Ectodermal cell (in vitro differentiated cells): ENCODE measurements around the gene L3MBTL4.

Experiments used
- H3K27ac ChIP-seq: 2 replicates; pipeline ENCODE4 v1.7.0; 2013; ENCODE audit warnings: mild to moderate bottlenecking, low read depth, low read length; ENCODE audit not compliant: insufficient read depth, poor library complexity, severe bottlenecking
- H3K27me3 ChIP-seq: 2 replicates; pipeline ENCODE4 v1.7.0; 2013; ENCODE audit warnings: mild to moderate bottlenecking, low read length; ENCODE audit not compliant: insufficient read depth, control insufficient read depth, poor library complexity, severe bottlenecking
- H3K36me3 ChIP-seq: one replicate; pipeline ENCODE4 v1.7.0; 2013; ENCODE audit warnings: low read length; ENCODE audit not compliant: control insufficient read depth, insufficient read depth
- H3K4me1 ChIP-seq: one replicate; pipeline ENCODE4 v1.7.0; 2013; ENCODE audit warnings: low read length; ENCODE audit not compliant: control insufficient read depth, insufficient read depth
- H3K4me3 ChIP-seq: 2 replicates; pipeline ENCODE4 v1.7.0; 2013; ENCODE audit warnings: low read depth, low read length, control low read depth; ENCODE audit not compliant: insufficient read depth
- H3K9me3 ChIP-seq: 2 replicates; pipeline ENCODE4 v1.7.0; 2013; ENCODE audit warnings: mild to moderate bottlenecking, low read length, moderate library complexity; ENCODE audit not compliant: control insufficient read depth
- WGBS, 2 experiments: methylation state at CpG; one replicate each; pipeline ENCODE4 v1.1.7; 2013; ENCODE audit warnings: missing lambda C conversion rate in 2 of 2; 5-methylcytosine and 5-hydroxymethylcytosine counted together

The L3MBTL4 gene

GRCh38 chr18:5937121-5937520 lies 477.6 kb downstream of the L3MBTL4 start:
- Histone ChIP-seq H3K36me3 (no peaks in the 10 kb centered on the region), H3K9me3 (no peaks in the 10 kb centered on the region), H3K4me3 (no peak overlapping the region), H3K27ac (no peak overlapping the region), H3K4me1 (peaks cover 8% of the 10 kb centered on the region), H3K27me3 (no peaks in the 10 kb centered on the region)
- 87 to 90% methylated on average over 7 of the region's 7 CpGs for WGBS, 2 experiments

- Histone ChIP-seq H3K4me1 (no peaks in the 10 kb centered on the region), H3K9me3 (peaks cover 2% of the 10 kb centered on the region), H3K27ac (no peak overlapping the region), H3K4me3 (no peak overlapping the region), H3K27me3 (no peaks in the 10 kb centered on the region), H3K36me3 (no peaks in the 10 kb centered on the region)
- WGBS, 2 experiments = 78 to 94% methylated on average over 2 of the region's 2 CpGs
Measured at GRCh38 chr18:5930789-5931188, 483.9 kb downstream of the L3MBTL4 start.

- H3K4me1 ChIP-seq = no peaks in the 10 kb centered on the region
- no peak overlapping the region for H3K4me3 ChIP-seq
- no peaks in the 10 kb centered on the region for H3K9me3 ChIP-seq
- H3K27me3 ChIP-seq = no peaks in the 10 kb centered on the region
- WGBS, 2 experiments = 92 to 93% methylated on average over 2 to 3 of the region's 3 CpGs
- no peak overlapping the region for H3K27ac ChIP-seq
- H3K36me3 ChIP-seq = no peaks in the 10 kb centered on the region
Measured at GRCh38 chr18:5918205-5918858, 496.4 kb downstream of the L3MBTL4 start.

- 91 to 95% methylated on average over 5 of the region's 5 CpGs for WGBS, 2 experiments
- no peaks in the 10 kb centered on the region for H3K9me3 ChIP-seq
- H3K4me1 ChIP-seq = no peaks in the 10 kb centered on the region
- no peaks in the 10 kb centered on the region for H3K27me3 ChIP-seq
- H3K36me3 ChIP-seq = no peaks in the 10 kb centered on the region
- H3K4me3 ChIP-seq = no peak overlapping the region
- no peak overlapping the region for H3K27ac ChIP-seq
Measured at GRCh38 chr18:5914951-5915350, 499.8 kb downstream of the L3MBTL4 start.

GRCh38 chr18:5914016-5914415 lies 500.7 kb downstream of the L3MBTL4 start:
- no peaks in the 10 kb centered on the region for H3K4me1 ChIP-seq
- no peaks in the 10 kb centered on the region for H3K9me3 ChIP-seq
- WGBS, 2 experiments = 86 to 96% methylated on average over 1 of the region's 1 CpG
- H3K27ac ChIP-seq = no peak overlapping the region
- H3K36me3 ChIP-seq = no peaks in the 10 kb centered on the region
- no peaks in the 10 kb centered on the region for H3K27me3 ChIP-seq
- no peak overlapping the region for H3K4me3 ChIP-seq

- Histone ChIP-seq H3K27me3 (no peaks in the 10 kb centered on the region), H3K27ac (no peak overlapping the region), H3K4me3 (no peak overlapping the region), H3K36me3 (no peaks in the 10 kb centered on the region), H3K9me3 (no peaks in the 10 kb centered on the region), H3K4me1 (no peaks in the 10 kb centered on the region)
- WGBS, 2 experiments = 94 to 95% methylated on average over 6 to 7 of the region's 7 CpGs
Measured at GRCh38 chr18:5912566-5912965, 502.1 kb downstream of the L3MBTL4 start.

GRCh38 chr18:5909125-5909524 lies 505.6 kb downstream of the L3MBTL4 start:
- H3K4me1 ChIP-seq = no peaks in the 10 kb centered on the region
- no peaks in the 10 kb centered on the region for H3K9me3 ChIP-seq
- 92 to 100% methylated on average over 1 of the region's 2 CpGs for WGBS, 2 experiments
- no peaks in the 10 kb centered on the region for H3K36me3 ChIP-seq
- H3K27me3 ChIP-seq = no peaks in the 10 kb centered on the region
- no peak overlapping the region for H3K4me3 ChIP-seq
- H3K27ac ChIP-seq = no peak overlapping the region
